Astrocyte (in vitro differentiated cells and primary cell): ENCODE results near the gene NGB. TPM values are rescaled to one million over a fixed set of nuclear protein-coding genes. Genes with fewer than 3 reads are reported as not detected.

ENCODE experiments used
- DNase-seq: peaks from one replicate; pipeline ENCODE4 v3.0.0-alpha.2; 2010; ENCODE audit warnings: low read depth
- FAIRE-seq: peaks from 2 replicates; lab custom pipeline; 2011; peaks lifted over from hg19 to GRCh38; lab: Jason Lieb, UNC
- H2AFZ ChIP-seq: 2 replicates; pipeline ENCODE4 v1.6.0; 2012; ENCODE audit warnings: low read depth, low read length, inconsistent platforms
- H3K27ac ChIP-seq: 2 replicates; pipeline ENCODE4 v1.5.1; 2011; ENCODE audit warnings: low read depth, low read length, inconsistent platforms
- H3K27me3 ChIP-seq: 2 replicates; pipeline ENCODE4 v1.6.0; 2011; ENCODE audit warnings: low read length, inconsistent platforms; ENCODE audit not compliant: insufficient read depth
- H3K36me3 ChIP-seq: 2 replicates; pipeline ENCODE4 v1.5.1; 2011; ENCODE audit warnings: low read length, inconsistent platforms; ENCODE audit not compliant: insufficient read depth
- H3K4me1 ChIP-seq: 2 replicates; pipeline ENCODE4 v1.5.1; 2011; ENCODE audit warnings: low read length, inconsistent platforms; ENCODE audit not compliant: insufficient read depth
- H3K4me2 ChIP-seq: 2 replicates; pipeline ENCODE4 v1.6.0; 2012; ENCODE audit warnings: low read length, inconsistent platforms
- H3K4me3 ChIP-seq: 2 replicates; pipeline ENCODE4 v1.5.1; 2011; ENCODE audit warnings: low read depth, mild to moderate bottlenecking, low read length, inconsistent platforms; ENCODE audit not compliant: insufficient read depth
- H3K79me2 ChIP-seq: 2 replicates; pipeline ENCODE4 v1.6.0; 2012; ENCODE audit warnings: mild to moderate bottlenecking, low read length, inconsistent platforms; ENCODE audit not compliant: insufficient read depth
- H3K9ac ChIP-seq: 2 replicates; pipeline ENCODE4 v1.6.0; 2012; ENCODE audit warnings: mild to moderate bottlenecking, low read length, inconsistent platforms
- H3K9me3 ChIP-seq: 2 replicates; pipeline ENCODE4 v1.5.1; 2012; ENCODE audit warnings: low read depth, mild to moderate bottlenecking, low read length, inconsistent platforms; ENCODE audit not compliant: insufficient read depth
- H4K20me1 ChIP-seq: 2 replicates; pipeline ENCODE4 v1.6.0; 2012; ENCODE audit warnings: low read length, inconsistent platforms; ENCODE audit not compliant: insufficient read depth
- H3K27ac Mint-ChIP-seq: one replicate; pipeline ENCODE4 v1.8.0; 2021; ENCODE audit warnings: mild to moderate bottlenecking, mixed read lengths; ENCODE audit not compliant: unreplicated experiment
- H3K27me3 Mint-ChIP-seq: one replicate; pipeline ENCODE4 v1.8.0; 2021; ENCODE audit warnings: low read depth, mixed read lengths; ENCODE audit not compliant: unreplicated experiment
- H3K36me3 Mint-ChIP-seq: one replicate; pipeline ENCODE4 v1.8.0; 2021; ENCODE audit warnings: low read depth, mixed read lengths; ENCODE audit not compliant: unreplicated experiment
- H3K4me1 Mint-ChIP-seq: one replicate; pipeline ENCODE4 v1.8.0; 2021; ENCODE audit warnings: low read depth, mixed read lengths; ENCODE audit not compliant: unreplicated experiment
- H3K4me3 Mint-ChIP-seq: one replicate; pipeline ENCODE4 v1.8.0; 2021; ENCODE audit warnings: mild to moderate bottlenecking, moderate library complexity, mixed read lengths; ENCODE audit not compliant: unreplicated experiment
- H3K9me3 Mint-ChIP-seq: one replicate; pipeline ENCODE4 v1.8.0; 2021; ENCODE audit warnings: mild to moderate bottlenecking, mixed read lengths; ENCODE audit not compliant: unreplicated experiment
- EZH2 ChIP-seq: IDR thresholded peaks from 2 replicates; pipeline ENCODE4 v1.6.1; 2012; ENCODE audit warnings: mild to moderate bottlenecking, low read length, inconsistent platforms; ENCODE audit not compliant: insufficient read depth
- total RNA-seq: library from RNA; stranded (reverse); gene quantifications from 2 replicates; pipeline ENCODE4 v1.2.1, GENCODE V29; 2021
- TF ChIP-seq, protein P1 (sequence below): IDR thresholded peaks from 2 replicates; pipeline ENCODE4 v1.5.1; 2011; ENCODE audit warnings: low read depth, mild to moderate bottlenecking, inconsistent platforms, low read length, moderate library complexity; ENCODE audit not compliant: insufficient read depth

Gene NGB
- total RNA-seq, 1 donor from 2014 or later: not detected

DNA sequence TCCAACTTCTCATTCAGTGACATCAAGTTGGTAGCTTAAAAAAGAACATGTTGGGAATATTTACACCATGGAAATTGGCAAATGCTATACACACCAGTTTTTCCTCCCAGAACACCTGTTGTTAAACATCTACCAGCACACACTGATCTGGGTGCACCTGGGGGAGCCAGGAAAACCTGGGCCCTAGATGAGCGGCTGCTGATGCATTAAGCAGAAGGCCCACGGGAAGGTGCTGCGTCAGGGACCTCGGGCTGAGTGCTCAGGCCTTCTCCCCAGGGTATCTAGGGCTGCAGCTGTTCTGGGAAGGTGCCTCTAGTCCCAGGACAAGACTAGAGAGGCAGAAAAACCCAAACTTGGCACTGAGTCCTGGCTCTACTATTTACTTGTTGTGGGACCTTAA lies 2.8 kb upstream of the NGB start:
- no peaks in the 10 kb centered on the region for H3K9me3 ChIP-seq
- no peak overlapping the region for H3K9ac ChIP-seq
- TF ChIP-seq, protein P1, sequence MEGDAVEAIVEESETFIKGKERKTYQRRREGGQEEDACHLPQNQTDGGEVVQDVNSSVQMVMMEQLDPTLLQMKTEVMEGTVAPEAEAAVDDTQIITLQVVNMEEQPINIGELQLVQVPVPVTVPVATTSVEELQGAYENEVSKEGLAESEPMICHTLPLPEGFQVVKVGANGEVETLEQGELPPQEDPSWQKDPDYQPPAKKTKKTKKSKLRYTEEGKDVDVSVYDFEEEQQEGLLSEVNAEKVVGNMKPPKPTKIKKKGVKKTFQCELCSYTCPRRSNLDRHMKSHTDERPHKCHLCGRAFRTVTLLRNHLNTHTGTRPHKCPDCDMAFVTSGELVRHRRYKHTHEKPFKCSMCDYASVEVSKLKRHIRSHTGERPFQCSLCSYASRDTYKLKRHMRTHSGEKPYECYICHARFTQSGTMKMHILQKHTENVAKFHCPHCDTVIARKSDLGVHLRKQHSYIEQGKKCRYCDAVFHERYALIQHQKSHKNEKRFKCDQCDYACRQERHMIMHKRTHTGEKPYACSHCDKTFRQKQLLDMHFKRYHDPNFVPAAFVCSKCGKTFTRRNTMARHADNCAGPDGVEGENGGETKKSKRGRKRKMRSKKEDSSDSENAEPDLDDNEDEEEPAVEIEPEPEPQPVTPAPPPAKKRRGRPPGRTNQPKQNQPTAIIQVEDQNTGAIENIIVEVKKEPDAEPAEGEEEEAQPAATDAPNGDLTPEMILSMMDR: no peak
- no peak for TF ChIP-seq EZH2
- no peak overlapping the region for H3K27ac ChIP-seq
- H3K36me3 ChIP-seq: no peaks in the 10 kb centered on the region
- no peak overlapping the region for H3K4me2 ChIP-seq
- no peak overlapping the region for H2AFZ ChIP-seq
- H4K20me1 ChIP-seq: no peaks in the 10 kb centered on the region
- no peak overlapping the region for H3K27ac Mint-ChIP-seq
- no peak overlapping the region for H3K4me3 ChIP-seq
- no peaks in the 10 kb centered on the region for H3K9me3 Mint-ChIP-seq
- H3K4me1 Mint-ChIP-seq: no peaks in the 10 kb centered on the region
- no peaks in the 10 kb centered on the region for H3K79me2 ChIP-seq
- no peak overlapping the region for H3K4me3 Mint-ChIP-seq
- peaks cover 10% of the 10 kb centered on the region for H3K27me3 ChIP-seq
- H3K4me1 ChIP-seq: no peaks in the 10 kb centered on the region
- peaks cover 40% of the 10 kb centered on the region for H3K27me3 Mint-ChIP-seq
- DNase-seq (no peak), FAIRE-seq (no peak)
- peaks cover 8% of the 10 kb centered on the region for H3K36me3 Mint-ChIP-seq

DNA sequence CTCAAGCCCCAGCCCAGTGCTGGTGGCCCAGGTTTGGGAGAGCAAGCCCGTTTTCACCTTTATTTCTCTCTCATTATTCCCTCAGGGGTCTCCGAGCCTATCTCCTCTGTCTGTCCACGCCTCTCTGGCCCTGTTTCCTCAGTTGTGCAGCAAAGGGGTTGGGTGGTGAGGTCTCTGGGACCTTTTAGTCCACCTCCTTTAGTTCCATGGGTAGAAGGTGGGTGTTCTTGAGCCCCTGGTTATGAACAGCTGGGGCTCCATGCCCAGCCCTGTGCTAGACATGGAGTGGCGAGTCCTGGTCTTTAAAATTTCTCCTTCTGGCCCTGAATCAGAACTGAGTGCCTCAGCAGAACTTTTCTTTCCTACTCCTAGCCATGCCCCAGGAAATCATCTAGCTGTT lies 1.3 kb upstream of the NGB start:
- H3K9ac ChIP-seq: no peak overlapping the region
- H4K20me1 ChIP-seq: no peaks in the 10 kb centered on the region
- H3K4me1 ChIP-seq: no peaks in the 10 kb centered on the region
- Mint-ChIP-seq H3K4me3 (no peak overlapping the region), H3K27ac (no peak overlapping the region), H3K27me3 (peaks cover 50% of the 10 kb centered on the region), H3K36me3 (peaks cover 8% of the 10 kb centered on the region), H3K4me1 (no peaks in the 10 kb centered on the region), H3K9me3 (no peaks in the 10 kb centered on the region)
- no peak overlapping the region for H3K27ac ChIP-seq
- H3K9me3 ChIP-seq: no peaks in the 10 kb centered on the region
- TF ChIP-seq, protein P1: no peak
- no peak for TF ChIP-seq EZH2
- peaks cover 22% of the 10 kb centered on the region for H3K27me3 ChIP-seq
- no peaks in the 10 kb centered on the region for H3K79me2 ChIP-seq
- no peak for FAIRE-seq
- H3K36me3 ChIP-seq: no peaks in the 10 kb centered on the region
- DNase-seq: no peak
- H2AFZ ChIP-seq: no peak overlapping the region
- no peak overlapping the region for H3K4me3 ChIP-seq
- no peak overlapping the region for H3K4me2 ChIP-seq

DNA sequence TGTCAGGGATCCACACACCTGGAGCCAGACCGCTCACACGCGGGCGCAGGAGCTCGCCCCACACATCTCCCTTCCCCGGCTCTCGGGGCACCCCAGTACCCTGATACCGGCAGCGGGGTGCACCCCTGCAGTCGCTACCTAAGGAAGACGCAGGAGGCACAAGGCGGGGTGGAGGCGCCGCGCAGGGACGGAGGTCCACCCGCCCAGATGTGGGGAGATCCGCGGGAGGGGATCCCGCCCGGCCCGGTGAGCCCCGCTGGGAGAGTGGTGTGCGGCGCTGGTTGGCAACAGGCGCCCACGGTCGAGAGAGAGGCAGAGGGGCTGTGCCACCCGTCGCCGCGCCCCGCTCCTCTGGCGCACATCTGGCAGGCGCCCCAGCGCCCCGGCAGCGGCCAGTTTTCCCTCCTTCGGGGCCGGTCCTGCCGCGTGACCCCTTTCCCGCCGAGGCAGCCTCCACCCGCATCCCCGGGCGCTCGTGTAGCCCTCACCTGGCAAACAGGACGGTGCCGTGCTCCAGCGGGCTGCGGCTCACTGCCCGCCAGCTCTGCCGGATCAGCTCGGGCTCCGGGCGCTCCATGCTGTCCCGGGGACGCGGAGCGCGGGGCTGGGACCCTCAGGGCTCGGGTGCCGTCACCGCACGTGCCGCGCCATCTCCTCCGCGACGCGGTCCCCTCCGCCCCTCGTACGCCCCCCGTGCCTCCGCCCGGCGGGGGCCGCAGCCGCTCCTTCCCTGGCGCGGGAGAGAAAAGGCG lies 469 bp downstream of the NGB start:
- no peak overlapping the region for H3K9ac ChIP-seq
- H3K9me3 ChIP-seq: no peaks in the 10 kb centered on the region
- FAIRE-seq (no peak), DNase-seq (no peak)
- Mint-ChIP-seq H3K27ac (no peak overlapping the region), H3K4me1 (no peaks in the 10 kb centered on the region), H3K36me3 (peaks cover 3% of the 10 kb centered on the region), H3K9me3 (no peaks in the 10 kb centered on the region), H3K4me3 (no peak overlapping the region), H3K27me3 (peaks cover 54% of the 10 kb centered on the region)
- no peak overlapping the region for H3K4me3 ChIP-seq
- H3K4me2 ChIP-seq: peak overlapping the region; percentile 15
- H3K27me3 ChIP-seq: peaks cover 28% of the 10 kb centered on the region
- H3K36me3 ChIP-seq: no peaks in the 10 kb centered on the region
- no peak overlapping the region for H3K27ac ChIP-seq
- no peak overlapping the region for H2AFZ ChIP-seq
- no peaks in the 10 kb centered on the region for H3K79me2 ChIP-seq
- TF ChIP-seq, protein P1: no peak
- peak; percentile 79 for TF ChIP-seq EZH2
- H3K4me1 ChIP-seq: no peaks in the 10 kb centered on the region
- no peaks in the 10 kb centered on the region for H4K20me1 ChIP-seq
